Esophagus muscularis mucosa (tissue), 3 donors: ENCODE measurements around the gene DHRS12.

Experiments
- CTCF ChIP-seq, 3 experiments: fragments of 200-600 bp in 2 of 3; fragments of 450-650 bp in 1 of 3; sonication (generic) in 2 of 3; IDR thresholded peaks; one replicate each; pipeline ENCODE4 v1.5.1; 2017 to 2019; ENCODE audit warnings: antibody characterized with exemption in 3 of 3, mild to moderate bottlenecking in 2 of 3, moderate library complexity in 1 of 3
- POLR2A ChIP-seq: fragments of 450-650 bp; IDR thresholded peaks from one replicate; pipeline ENCODE4 v1.6.1; 2017; ENCODE audit warnings: antibody characterized with exemption, moderate library complexity, mild to moderate bottlenecking, low read depth

- TF ChIP-seq CTCF (IDR thresholded peaks at IDR 0.05) (no peak), POLR2A (no peak)
Observed at GRCh38 chr13:51811046-51811445, 7.1 kb upstream of the DHRS12 start.
